GM23338 (cell line): ENCODE results near the gene RUNX1. TPM values are rescaled to one million over a fixed set of nuclear protein-coding genes. Genes with fewer than 3 reads are reported as not detected.

Source experiments
- ATAC-seq: fragments of 200-7000 bp; cut with Tn5 transposase; 3 replicates; pipeline ENCODE4 v1.9.1; 2020
- DNase-seq: peaks from one replicate; pipeline ENCODE4 v3.0.0-alpha.2; 2015; ENCODE audit warnings: low spot score
- H2AFZ ChIP-seq: fragments of 200-600 bp; sonication (generic); 2 replicates; pipeline ENCODE4 v1.8.0; 2016; ENCODE audit warnings: antibody characterized with exemption, mild to moderate bottlenecking, moderate library complexity
- H3F3A ChIP-seq: fragments of 200-600 bp; sonication (generic); replicated peaks from 2 replicates; pipeline ENCODE4 v1.8.0; 2017; ENCODE audit warnings: antibody characterized with exemption, mixed run types, low read depth
- H3K27ac ChIP-seq: fragments of 200-600 bp; sonication (generic); 2 replicates; pipeline ENCODE4 v1.6.1; 2016; ENCODE audit warnings: low read depth
- H3K27me3 ChIP-seq: fragments of 200-600 bp; sonication (generic); 2 replicates; pipeline ENCODE4 v1.8.0; 2016; ENCODE audit warnings: mild to moderate bottlenecking, mixed run types, moderate library complexity; ENCODE audit not compliant: insufficient read depth
- H3K36me3 ChIP-seq: fragments of 200-600 bp; sonication (generic); 2 replicates; pipeline ENCODE4 v1.8.0; 2016; ENCODE audit warnings: mild to moderate bottlenecking; ENCODE audit not compliant: insufficient read depth
- H3K4me1 ChIP-seq: fragments of 200-600 bp; sonication (generic); 2 replicates; pipeline ENCODE4 v1.8.0; 2016; ENCODE audit warnings: mild to moderate bottlenecking, moderate library complexity; ENCODE audit not compliant: insufficient read depth
- H3K4me2 ChIP-seq: fragments of 200-600 bp; sonication (generic); 2 replicates; pipeline ENCODE4 v1.7.1; 2017; ENCODE audit warnings: mixed run types
- H3K4me3 ChIP-seq: fragments of 200-600 bp; sonication (generic); 2 replicates; pipeline ENCODE4 v1.6.1; 2016; ENCODE audit warnings: mixed run types
- H3K79me2 ChIP-seq: fragments of 200-600 bp; sonication (generic); replicated peaks from 2 replicates; pipeline ENCODE4 v1.8.0; 2017; ENCODE audit warnings: mild to moderate bottlenecking; ENCODE audit not compliant: insufficient read depth
- H3K9me2 ChIP-seq: fragments of 200-600 bp; sonication (generic); 2 replicates; pipeline ENCODE4 v1.8.0; 2017; ENCODE audit not compliant: insufficient read depth
- H4K20me1 ChIP-seq: fragments of 200-600 bp; sonication (generic); replicated peaks from 2 replicates; pipeline ENCODE4 v1.8.0; 2017; ENCODE audit warnings: mild to moderate bottlenecking; ENCODE audit not compliant: insufficient read depth
- H3K27ac Mint-ChIP-seq: 2 replicates; pipeline ENCODE4 v1.8.0; 2020; ENCODE audit warnings: inconsistent platforms, mild to moderate bottlenecking, moderate library complexity, mixed read lengths
- H3K27me3 Mint-ChIP-seq: 3 replicates; pipeline ENCODE4 v1.8.0; 2022; ENCODE audit warnings: low read depth, mild to moderate bottlenecking, moderate library complexity, mixed read lengths, inconsistent platforms; ENCODE audit not compliant: insufficient read depth, poor library complexity
- H3K36me3 Mint-ChIP-seq: 3 replicates; pipeline ENCODE4 v1.8.0; 2021; ENCODE audit warnings: low read depth, mild to moderate bottlenecking, inconsistent platforms, moderate library complexity, mixed read lengths
- H3K4me1 Mint-ChIP-seq: 3 replicates; pipeline ENCODE4 v1.8.0; 2020; ENCODE audit warnings: mild to moderate bottlenecking, inconsistent platforms, mixed read lengths
- H3K4me3 Mint-ChIP-seq: 3 replicates; pipeline ENCODE4 v1.8.0; 2021; ENCODE audit warnings: moderate library complexity, mild to moderate bottlenecking, inconsistent platforms, mixed read lengths
- H3K9me3 Mint-ChIP-seq: 3 replicates; pipeline ENCODE4 v1.8.0; 2020; ENCODE audit warnings: moderate library complexity, mild to moderate bottlenecking, inconsistent platforms, mixed read lengths
- CREB1 ChIP-seq: fragments of 250-450 bp; sonication (Bioruptor Pico); IDR thresholded peaks from 2 replicates; pipeline ENCODE4 v1.5.0; 2020; ENCODE audit warnings: low read depth, mild to moderate bottlenecking, moderate library complexity
- EZH2phosphoT487 ChIP-seq: fragments of 200-600 bp; sonication (generic); IDR thresholded peaks from one replicate; pipeline ENCODE4 v1.8.1; 2018; ENCODE audit warnings: antibody characterized with exemption; ENCODE audit not compliant: unreplicated experiment
- JUNB ChIP-seq: IDR thresholded peaks from one replicate; pipeline ENCODE4 v1.6.1; 2016; ENCODE audit warnings: antibody characterized with exemption; ENCODE audit not compliant: unreplicated experiment
- ZNF114 ChIP-seq: fragments of 250-450 bp; sonication (Bioruptor Pico); IDR thresholded peaks from 2 replicates; pipeline ENCODE4 v1.5.0; 2020; ENCODE audit warnings: mild to moderate bottlenecking, moderate library complexity
- ZNF331 ChIP-seq: fragments of 250-450 bp; sonication (Bioruptor Pico); IDR thresholded peaks from 2 replicates; pipeline ENCODE4 v1.5.0; 2020; ENCODE audit warnings: low read depth, mild to moderate bottlenecking, moderate library complexity
- polyA plus RNA-seq: library from polyadenylated mRNA; unstranded; fragments of >200 nt; fragmentation: Nextera tagmentation; extraction: Ambion mirVana; gene quantifications from 2 replicates; pipeline ENCODE4 v1.2.1, GENCODE V29; 2016
- total RNA-seq: library from RNA; depleted of rRNA; stranded (reverse); fragments of >200 nt; shearing (Covaris generic); gene quantifications from 2 replicates; pipeline ENCODE4 v1.2.3, GENCODE V29; 2014
- TF ChIP-seq, protein P1 (sequence below): IDR thresholded peaks from 2 replicates; pipeline ENCODE4 v1.6.1; 2016; ENCODE audit warnings: antibody characterized with exemption
- TF ChIP-seq, protein P2 (sequence below): fragments of 250-450 bp; sonication (Bioruptor Pico); IDR thresholded peaks from 2 replicates; pipeline ENCODE4 v1.5.0; 2020; ENCODE audit warnings: mild to moderate bottlenecking, moderate library complexity
- TF ChIP-seq, protein P3 (sequence below), 2 experiments: fragments of 200-600 bp in 1 of 2; sonication (generic) in 1 of 2; conservative IDR thresholded peaks; 2 replicates each; pipeline versions ENCODE4 v1.5.1 to v1.6.1; 2016 to 2017; ENCODE audit warnings: antibody characterized with exemption in 2 of 2, low read depth in 2 of 2, mild to moderate bottlenecking in 2 of 2, moderate library complexity in 1 of 2

The RUNX1 gene
- total and polyA plus RNA-seq, 2 experiments from 2014 or later: 0.29 to 1.1 TPM

DNA sequence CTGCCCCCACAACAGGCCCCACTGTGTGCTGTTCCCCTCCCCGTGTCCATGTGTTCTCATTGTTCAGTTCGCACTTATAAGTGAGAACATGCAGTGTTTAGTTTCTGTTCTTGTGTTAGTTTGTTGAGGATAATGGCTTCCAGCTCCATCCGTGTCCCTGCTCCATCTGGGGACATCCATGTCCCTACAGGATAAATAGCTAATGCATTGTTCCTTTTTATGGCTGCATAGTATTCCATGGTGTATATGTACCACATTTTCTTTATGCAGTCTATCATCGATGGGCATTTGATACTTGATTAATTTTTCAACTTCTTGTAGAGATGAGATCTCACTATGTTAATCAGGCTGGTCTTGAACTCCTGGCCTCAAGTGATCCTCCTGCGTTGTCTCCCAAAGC is 44.4 kb upstream of the RUNX1 start:
- Histone ChIP-seq H3F3A (no peaks in the 10 kb centered on the region), H3K9me2 (peaks cover 18% of the 10 kb centered on the region), H4K20me1 (no peaks in the 10 kb centered on the region), H3K4me3 (no peak overlapping the region), H3K79me2 (no peaks in the 10 kb centered on the region), H3K4me2 (no peak overlapping the region), H3K27ac (no peak overlapping the region), H3K27me3 (no peaks in the 10 kb centered on the region), H3K36me3 (no peaks in the 10 kb centered on the region), H3K4me1 (no peaks in the 10 kb centered on the region), H2AFZ (no peak overlapping the region)
- Mint-ChIP-seq H3K4me3 (no peak overlapping the region), H3K27me3 (no peaks in the 10 kb centered on the region), H3K36me3 (no peaks in the 10 kb centered on the region), H3K27ac (no peak overlapping the region), H3K9me3 (0 out of 3 replicates have a peak, but pooled peaks cover 3% of the 10 kb centered on the region), H3K4me1 (no peaks in the 10 kb centered on the region)
- TF ChIP-seq EZH2phosphoT487 (no peak), ZNF114 (CRISPR knock-in tag) (no peak), ZNF331 (no peak), JUNB (no peak), CREB1 (CRISPR knock-in tag) (no peak)
- TF ChIP-seq, protein P1, sequence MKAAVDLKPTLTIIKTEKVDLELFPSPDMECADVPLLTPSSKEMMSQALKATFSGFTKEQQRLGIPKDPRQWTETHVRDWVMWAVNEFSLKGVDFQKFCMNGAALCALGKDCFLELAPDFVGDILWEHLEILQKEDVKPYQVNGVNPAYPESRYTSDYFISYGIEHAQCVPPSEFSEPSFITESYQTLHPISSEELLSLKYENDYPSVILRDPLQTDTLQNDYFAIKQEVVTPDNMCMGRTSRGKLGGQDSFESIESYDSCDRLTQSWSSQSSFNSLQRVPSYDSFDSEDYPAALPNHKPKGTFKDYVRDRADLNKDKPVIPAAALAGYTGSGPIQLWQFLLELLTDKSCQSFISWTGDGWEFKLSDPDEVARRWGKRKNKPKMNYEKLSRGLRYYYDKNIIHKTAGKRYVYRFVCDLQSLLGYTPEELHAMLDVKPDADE: no peak
- TF ChIP-seq, protein P2, sequence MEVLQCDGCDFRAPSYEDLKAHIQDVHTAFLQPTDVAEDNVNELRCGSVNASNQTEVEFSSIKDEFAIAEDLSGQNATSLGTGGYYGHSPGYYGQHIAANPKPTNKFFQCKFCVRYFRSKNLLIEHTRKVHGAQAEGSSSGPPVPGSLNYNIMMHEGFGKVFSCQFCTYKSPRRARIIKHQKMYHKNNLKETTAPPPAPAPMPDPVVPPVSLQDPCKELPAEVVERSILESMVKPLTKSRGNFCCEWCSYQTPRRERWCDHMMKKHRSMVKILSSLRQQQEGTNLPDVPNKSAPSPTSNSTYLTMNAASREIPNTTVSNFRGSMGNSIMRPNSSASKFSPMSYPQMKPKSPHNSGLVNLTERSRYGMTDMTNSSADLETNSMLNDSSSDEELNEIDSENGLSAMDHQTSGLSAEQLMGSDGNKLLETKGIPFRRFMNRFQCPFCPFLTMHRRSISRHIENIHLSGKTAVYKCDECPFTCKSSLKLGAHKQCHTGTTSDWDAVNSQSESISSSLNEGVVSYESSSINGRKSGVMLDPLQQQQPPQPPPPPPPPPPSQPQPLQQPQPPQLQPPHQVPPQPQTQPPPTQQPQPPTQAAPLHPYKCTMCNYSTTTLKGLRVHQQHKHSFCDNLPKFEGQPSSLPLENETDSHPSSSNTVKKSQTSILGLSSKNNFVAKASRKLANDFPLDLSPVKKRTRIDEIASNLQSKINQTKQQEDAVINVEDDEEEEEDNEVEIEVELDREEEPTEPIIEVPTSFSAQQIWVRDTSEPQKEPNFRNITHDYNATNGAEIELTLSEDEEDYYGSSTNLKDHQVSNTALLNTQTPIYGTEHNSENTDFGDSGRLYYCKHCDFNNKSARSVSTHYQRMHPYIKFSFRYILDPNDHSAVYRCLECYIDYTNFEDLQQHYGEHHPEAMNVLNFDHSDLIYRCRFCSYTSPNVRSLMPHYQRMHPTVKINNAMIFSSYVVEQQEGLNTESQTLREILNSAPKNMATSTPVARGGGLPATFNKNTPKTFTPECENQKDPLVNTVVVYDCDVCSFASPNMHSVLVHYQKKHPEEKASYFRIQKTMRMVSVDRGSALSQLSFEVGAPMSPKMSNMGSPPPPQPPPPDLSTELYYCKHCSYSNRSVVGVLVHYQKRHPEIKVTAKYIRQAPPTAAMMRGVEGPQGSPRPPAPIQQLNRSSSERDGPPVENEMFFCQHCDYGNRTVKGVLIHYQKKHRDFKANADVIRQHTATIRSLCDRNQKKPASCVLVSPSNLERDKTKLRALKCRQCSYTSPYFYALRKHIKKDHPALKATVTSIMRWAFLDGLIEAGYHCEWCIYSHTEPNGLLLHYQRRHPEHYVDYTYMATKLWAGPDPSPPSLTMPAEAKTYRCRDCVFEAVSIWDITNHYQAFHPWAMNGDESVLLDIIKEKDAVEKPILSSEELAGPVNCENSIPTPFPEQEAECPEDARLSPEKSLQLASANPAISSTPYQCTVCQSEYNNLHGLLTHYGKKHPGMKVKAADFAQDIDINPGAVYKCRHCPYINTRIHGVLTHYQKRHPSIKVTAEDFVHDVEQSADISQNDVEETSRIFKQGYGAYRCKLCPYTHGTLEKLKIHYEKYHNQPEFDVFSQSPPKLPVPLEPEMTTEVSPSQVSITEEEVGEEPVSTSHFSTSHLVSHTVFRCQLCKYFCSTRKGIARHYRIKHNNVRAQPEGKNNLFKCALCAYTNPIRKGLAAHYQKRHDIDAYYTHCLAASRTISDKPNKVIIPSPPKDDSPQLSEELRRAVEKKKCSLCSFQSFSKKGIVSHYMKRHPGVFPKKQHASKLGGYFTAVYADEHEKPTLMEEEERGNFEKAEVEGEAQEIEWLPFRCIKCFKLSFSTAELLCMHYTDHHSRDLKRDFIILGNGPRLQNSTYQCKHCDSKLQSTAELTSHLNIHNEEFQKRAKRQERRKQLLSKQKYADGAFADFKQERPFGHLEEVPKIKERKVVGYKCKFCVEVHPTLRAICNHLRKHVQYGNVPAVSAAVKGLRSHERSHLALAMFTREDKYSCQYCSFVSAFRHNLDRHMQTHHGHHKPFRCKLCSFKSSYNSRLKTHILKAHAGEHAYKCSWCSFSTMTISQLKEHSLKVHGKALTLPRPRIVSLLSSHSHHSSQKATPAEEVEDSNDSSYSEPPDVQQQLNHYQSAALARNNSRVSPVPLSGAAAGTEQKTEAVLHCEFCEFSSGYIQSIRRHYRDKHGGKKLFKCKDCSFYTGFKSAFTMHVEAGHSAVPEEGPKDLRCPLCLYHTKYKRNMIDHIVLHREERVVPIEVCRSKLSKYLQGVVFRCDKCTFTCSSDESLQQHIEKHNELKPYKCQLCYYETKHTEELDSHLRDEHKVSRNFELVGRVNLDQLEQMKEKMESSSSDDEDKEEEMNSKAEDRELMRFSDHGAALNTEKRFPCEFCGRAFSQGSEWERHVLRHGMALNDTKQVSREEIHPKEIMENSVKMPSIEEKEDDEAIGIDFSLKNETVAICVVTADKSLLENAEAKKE: no peak
- TF ChIP-seq, protein P3, sequence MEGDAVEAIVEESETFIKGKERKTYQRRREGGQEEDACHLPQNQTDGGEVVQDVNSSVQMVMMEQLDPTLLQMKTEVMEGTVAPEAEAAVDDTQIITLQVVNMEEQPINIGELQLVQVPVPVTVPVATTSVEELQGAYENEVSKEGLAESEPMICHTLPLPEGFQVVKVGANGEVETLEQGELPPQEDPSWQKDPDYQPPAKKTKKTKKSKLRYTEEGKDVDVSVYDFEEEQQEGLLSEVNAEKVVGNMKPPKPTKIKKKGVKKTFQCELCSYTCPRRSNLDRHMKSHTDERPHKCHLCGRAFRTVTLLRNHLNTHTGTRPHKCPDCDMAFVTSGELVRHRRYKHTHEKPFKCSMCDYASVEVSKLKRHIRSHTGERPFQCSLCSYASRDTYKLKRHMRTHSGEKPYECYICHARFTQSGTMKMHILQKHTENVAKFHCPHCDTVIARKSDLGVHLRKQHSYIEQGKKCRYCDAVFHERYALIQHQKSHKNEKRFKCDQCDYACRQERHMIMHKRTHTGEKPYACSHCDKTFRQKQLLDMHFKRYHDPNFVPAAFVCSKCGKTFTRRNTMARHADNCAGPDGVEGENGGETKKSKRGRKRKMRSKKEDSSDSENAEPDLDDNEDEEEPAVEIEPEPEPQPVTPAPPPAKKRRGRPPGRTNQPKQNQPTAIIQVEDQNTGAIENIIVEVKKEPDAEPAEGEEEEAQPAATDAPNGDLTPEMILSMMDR (conservative IDR thresholded peaks at IDR 0.05; ENCODE audit: low read depth in 2 of 2): no peak
- DNase-seq (no peak), ATAC-seq (no peak)
